Keratinocyte (primary cell): ENCODE data around the gene SFN. TPM values are rescaled to one million over a fixed set of nuclear protein-coding genes. Genes with fewer than 3 reads are reported as not detected.

Source experiments
- DNase-seq: peaks from one replicate; pipeline ENCODE4 v3.0.0-alpha.2; 2011; ENCODE audit warnings: low read depth, missing footprints, low spot score
- FAIRE-seq: peaks from 2 replicates; lab custom pipeline; 2011; peaks lifted over from hg19 to GRCh38; lab: Jason Lieb, UNC
- H2AFZ ChIP-seq: 2 replicates; pipeline ENCODE4 v1.6.0; 2012; ENCODE audit warnings: low read length, control low read depth, inconsistent platforms; ENCODE audit not compliant: control insufficient read depth
- H3K27ac ChIP-seq: 2 replicates; pipeline ENCODE4 v1.5.1; 2011; ENCODE audit warnings: low read length; ENCODE audit not compliant: control insufficient read depth, insufficient read depth
- H3K27me3 ChIP-seq: 3 replicates; pipeline ENCODE4 v1.6.0; 2011; ENCODE audit warnings: low read length; ENCODE audit not compliant: control insufficient read depth, insufficient read depth; ENCODE audit errors: extremely low read depth
- H3K36me3 ChIP-seq, 2 experiments: 2 replicates in 1 of 2; 3 replicates in 1 of 2; pipeline ENCODE4 v1.5.1; 2011; ENCODE audit warnings: low read length in 2 of 2, mild to moderate bottlenecking in 1 of 2; ENCODE audit not compliant: control insufficient read depth in 2 of 2, insufficient read depth in 2 of 2; ENCODE audit errors: extremely low read depth in 1 of 2
- H3K4me1 ChIP-seq: 3 replicates; pipeline ENCODE4 v1.5.1; 2011; ENCODE audit warnings: low read length; ENCODE audit not compliant: control insufficient read depth, insufficient read depth; ENCODE audit errors: extremely low read depth
- H3K4me2 ChIP-seq: 3 replicates; pipeline ENCODE4 v1.6.0; 2011; ENCODE audit warnings: low read depth, low read length; ENCODE audit not compliant: control insufficient read depth, insufficient read depth; ENCODE audit errors: extremely low read depth
- H3K4me3 ChIP-seq, 3 experiments: fragments of 200-600 bp in 1 of 3; sonication (generic) in 1 of 3; 2 replicates in 2 of 3; 3 replicates in 1 of 3; pipeline ENCODE4 v1.5.1; 2011 to 2016; ENCODE audit warnings: low read length in 3 of 3, mild to moderate bottlenecking in 3 of 3, control low read depth in 2 of 3, inconsistent platforms in 1 of 3, low read depth in 1 of 3, mixed read lengths in 1 of 3, mixed run types in 1 of 3, moderate library complexity in 1 of 3; ENCODE audit not compliant: control insufficient read depth in 2 of 3, insufficient read depth in 2 of 3; ENCODE audit errors: extremely low read depth in 1 of 3
- H3K79me2 ChIP-seq: 2 replicates; pipeline ENCODE4 v1.6.0; 2012; ENCODE audit warnings: low read length; ENCODE audit not compliant: control insufficient read depth, insufficient read depth
- H3K9ac ChIP-seq: 3 replicates; pipeline ENCODE4 v1.6.0; 2011; ENCODE audit warnings: low read length; ENCODE audit not compliant: control insufficient read depth, insufficient read depth; ENCODE audit errors: extremely low read depth
- H3K9me1 ChIP-seq: 3 replicates; pipeline ENCODE4 v1.6.0; 2011; ENCODE audit warnings: low read length; ENCODE audit not compliant: control insufficient read depth, insufficient read depth; ENCODE audit errors: extremely low read depth
- H3K9me3 ChIP-seq: 2 replicates; pipeline ENCODE4 v1.5.1; 2012; ENCODE audit warnings: low read depth, low read length; ENCODE audit not compliant: control insufficient read depth
- H4K20me1 ChIP-seq: 3 replicates; pipeline ENCODE4 v1.6.0; 2011; ENCODE audit warnings: low read length; ENCODE audit not compliant: control insufficient read depth, insufficient read depth; ENCODE audit errors: extremely low read depth
- CTCF ChIP-seq, 3 experiments: IDR thresholded peaks in 1 of 3; conservative IDR thresholded peaks in 1 of 3; optimal IDR thresholded peaks in 1 of 3; 2 replicates in 2 of 3; 3 replicates in 1 of 3; pipeline versions ENCODE3 to v1.5.1; 2011; ENCODE audit warnings: low read length in 3 of 3, mild to moderate bottlenecking in 3 of 3, moderate library complexity in 2 of 3, control low read depth in 1 of 3, inconsistent platforms in 1 of 3; ENCODE audit not compliant: insufficient read depth in 2 of 3; ENCODE audit errors: extremely low read depth in 1 of 3
- EZH2 ChIP-seq: IDR thresholded peaks from one replicate; pipeline ENCODE4 v1.6.1; 2012; ENCODE audit warnings: inconsistent platforms, mild to moderate bottlenecking, low read length, moderate library complexity
- dilution Hi-C: fragments of 300-500 bp; cut with MboI; formaldehyde crosslinking; loops from one replicate; pipeline ENCODE4 v1.7.0; 2020; ENCODE audit warnings: low sequenced_read_pairs; ENCODE audit not compliant: extremely low pct_ligation_motif_present
- polyA plus RNA-seq, 5 experiments: library from polyadenylated mRNA; depleted of rRNA in 3 of 5; stranded (reverse) in 3 of 5; stranded (forward) in 1 of 5; unstranded in 1 of 5; fragments of >200 nt; gene quantifications; 1 replicate in 1 of 5; 2 replicates in 3 of 5; 3 replicates in 1 of 5; pipeline versions ENCODE4 v1.2.1 to v1.2.3, GENCODE V29; 2011 to 2012; ENCODE audit warnings: missing spikeins in 2 of 5, low read depth in 1 of 5, low replicate concordance in 1 of 5

The SFN gene
- polyA plus RNA-seq, 1 donor (not counting 4 experiments of a cell fraction or from before 2014, with no cell fraction given): 1,394 TPM

- FAIRE-seq: no peak
These were observed 34.4 kb downstream of the SFN start for GRCh38 chr1:26897351-26897750.

GRCh38 chr1:26900001-26900814 lies 37.3 kb downstream of the SFN start, which contains the start of gene GPATCH3:
GPATCH3 (minus strand) TSS chr1:26900467; CDS start chr1:26900442, 25 bp downstream.
- dilution Hi-C loops: no loop called here

More at GRCh38 chr1:26897351-26897750, 34.4 kb downstream of the SFN start:
- H3K27me3 ChIP-seq: no peaks in the 10 kb centered on the region
- DNase-seq: no peak
- peaks cover 9 to 15% of the 10 kb centered on the region in 2 experiments for H3K36me3 ChIP-seq
- H3K9me1 ChIP-seq: no peaks in the 10 kb centered on the region
- H4K20me1 ChIP-seq: no peaks in the 10 kb centered on the region
- H3K27ac ChIP-seq: no peak overlapping the region
- no peak overlapping the region for H3K4me3 ChIP-seq
- no peak overlapping the region for H2AFZ ChIP-seq
- H3K79me2 ChIP-seq: peaks cover 26% of the 10 kb centered on the region
- H3K9ac ChIP-seq: no peak overlapping the region
- H3K9me3 ChIP-seq: no peaks in the 10 kb centered on the region
- peaks cover 27% of the 10 kb centered on the region for H3K4me1 ChIP-seq
- no peak overlapping the region for H3K4me2 ChIP-seq
- dilution Hi-C loops: no loop called here
- no peak for TF ChIP-seq CTCF (optimal IDR thresholded peaks at IDR 0.05 in 1 of 3, IDR thresholded peaks at IDR 0.05 in 1 of 3, conservative IDR thresholded peaks at IDR 0.05 in 1 of 3; ENCODE audit: extremely low read depth in 1 of 3, insufficient read depth in 2 of 3, low read length in 3 of 3)
- no peak for TF ChIP-seq EZH2

More at GRCh38 chr1:26900001-26900814, 37.3 kb downstream of the SFN start, which contains the start of gene GPATCH3:
- Histone ChIP-seq H3K9me1 (no peaks in the 10 kb centered on the region), H4K20me1 (no peaks in the 10 kb centered on the region), H3K27ac (peak within 1 kb of the TSS; percentile 97), H3K9ac (peak within 1 kb of the TSS; percentile 99), H3K9me3 (no peaks in the 10 kb centered on the region), H3K36me3 (peaks cover 4 to 5% of the 10 kb centered on the region in 2 experiments), H2AFZ (peak within 1 kb of the TSS; percentile 91), H3K4me1 (peaks cover 15% of the 10 kb centered on the region), H3K27me3 (no peaks in the 10 kb centered on the region), H3K4me2 (peak within 1 kb of the TSS; percentile 77), H3K4me3 (peak within 1 kb of the TSS; percentile 66 to 83 (median 73)), H3K79me2 (peaks cover 26% of the 10 kb centered on the region)
- DNase-seq (peak; percentile 71), FAIRE-seq (peak; percentile 78)
- TF ChIP-seq EZH2: no peak
- no peak for TF ChIP-seq CTCF (optimal IDR thresholded peaks at IDR 0.05 in 1 of 3, IDR thresholded peaks at IDR 0.05 in 1 of 3, conservative IDR thresholded peaks at IDR 0.05 in 1 of 3; ENCODE audit: extremely low read depth in 1 of 3, insufficient read depth in 2 of 3, low read length in 3 of 3)
